ENCODE measurements around the gene URB2.

The URB2 gene

DNA sequence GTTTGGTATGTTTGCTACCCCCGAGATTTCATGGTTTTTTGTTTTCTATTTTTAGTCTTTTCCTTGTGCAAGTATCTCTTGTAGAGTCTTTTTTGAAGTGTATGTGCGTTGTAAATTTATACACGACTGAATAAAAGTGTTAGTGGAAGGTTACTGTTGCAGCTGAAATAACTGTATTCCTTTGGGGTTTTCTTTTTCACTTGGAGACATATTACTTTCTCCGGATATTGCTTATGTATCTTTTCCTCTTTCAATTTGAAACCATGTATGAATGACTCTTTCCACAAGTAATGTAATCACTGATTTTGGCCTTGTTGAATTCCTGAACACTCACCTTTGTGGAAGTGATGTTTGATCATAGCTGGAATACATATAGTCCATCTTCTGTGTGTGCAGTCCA is 956 bp downstream of the URB2 start:
- TF ChIP-seq, protein P1, sequence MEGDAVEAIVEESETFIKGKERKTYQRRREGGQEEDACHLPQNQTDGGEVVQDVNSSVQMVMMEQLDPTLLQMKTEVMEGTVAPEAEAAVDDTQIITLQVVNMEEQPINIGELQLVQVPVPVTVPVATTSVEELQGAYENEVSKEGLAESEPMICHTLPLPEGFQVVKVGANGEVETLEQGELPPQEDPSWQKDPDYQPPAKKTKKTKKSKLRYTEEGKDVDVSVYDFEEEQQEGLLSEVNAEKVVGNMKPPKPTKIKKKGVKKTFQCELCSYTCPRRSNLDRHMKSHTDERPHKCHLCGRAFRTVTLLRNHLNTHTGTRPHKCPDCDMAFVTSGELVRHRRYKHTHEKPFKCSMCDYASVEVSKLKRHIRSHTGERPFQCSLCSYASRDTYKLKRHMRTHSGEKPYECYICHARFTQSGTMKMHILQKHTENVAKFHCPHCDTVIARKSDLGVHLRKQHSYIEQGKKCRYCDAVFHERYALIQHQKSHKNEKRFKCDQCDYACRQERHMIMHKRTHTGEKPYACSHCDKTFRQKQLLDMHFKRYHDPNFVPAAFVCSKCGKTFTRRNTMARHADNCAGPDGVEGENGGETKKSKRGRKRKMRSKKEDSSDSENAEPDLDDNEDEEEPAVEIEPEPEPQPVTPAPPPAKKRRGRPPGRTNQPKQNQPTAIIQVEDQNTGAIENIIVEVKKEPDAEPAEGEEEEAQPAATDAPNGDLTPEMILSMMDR (IDR thresholded peaks at IDR 0.05): no peak
- no peaks in the 10 kb centered on the region for H3K36me3 ChIP-seq
- H3K4me1 ChIP-seq (ENCODE audit: control insufficient read depth in 1 of 2, insufficient read depth in 1 of 2, low read depth in 1 of 2, low read length in 1 of 2): peaks cover 16 to 24% of the 10 kb centered on the region in 2 experiments
- H3K9me3 ChIP-seq: no peaks in the 10 kb centered on the region
- H3K27me3 ChIP-seq: no peaks in the 10 kb centered on the region
- no peak overlapping the region for H3K27ac ChIP-seq
- no peak overlapping the region for H3K4me3 ChIP-seq (ENCODE audit: low read depth in 1 of 2, low read length in 1 of 2)

DNA sequence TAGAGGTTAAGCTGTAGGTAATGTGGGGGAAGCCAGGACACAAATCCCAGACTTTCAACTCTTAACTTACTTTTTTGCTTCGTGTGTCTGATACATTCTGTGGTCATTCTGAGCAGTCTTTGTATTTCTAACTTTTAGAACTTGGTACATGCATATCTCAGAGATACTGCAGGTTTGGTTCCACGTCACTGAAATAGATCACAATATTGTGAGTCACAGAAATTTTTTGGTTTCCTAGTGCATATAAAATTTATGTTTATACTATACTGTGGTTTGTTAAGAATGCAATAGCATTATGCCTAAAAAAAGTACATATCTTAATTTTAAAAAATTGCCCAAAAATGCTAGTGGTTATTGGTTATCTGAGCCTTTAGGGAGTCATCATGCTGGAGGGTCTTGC is 3.2 kb downstream of the URB2 start:
- no peak overlapping the region for H3K4me3 ChIP-seq (ENCODE audit: low read depth in 1 of 2, low read length in 1 of 2)
- H3K9me3 ChIP-seq: no peaks in the 10 kb centered on the region
- TF ChIP-seq, protein P1 (IDR thresholded peaks at IDR 0.05): no peak
- H3K27ac ChIP-seq: no peak overlapping the region
- H3K4me1 ChIP-seq (ENCODE audit: control insufficient read depth in 1 of 2, insufficient read depth in 1 of 2, low read depth in 1 of 2, low read length in 1 of 2): peaks cover 16 to 20% of the 10 kb centered on the region in 2 experiments
- no peaks in the 10 kb centered on the region for H3K27me3 ChIP-seq
- no peaks in the 10 kb centered on the region for H3K36me3 ChIP-seq

DNA sequence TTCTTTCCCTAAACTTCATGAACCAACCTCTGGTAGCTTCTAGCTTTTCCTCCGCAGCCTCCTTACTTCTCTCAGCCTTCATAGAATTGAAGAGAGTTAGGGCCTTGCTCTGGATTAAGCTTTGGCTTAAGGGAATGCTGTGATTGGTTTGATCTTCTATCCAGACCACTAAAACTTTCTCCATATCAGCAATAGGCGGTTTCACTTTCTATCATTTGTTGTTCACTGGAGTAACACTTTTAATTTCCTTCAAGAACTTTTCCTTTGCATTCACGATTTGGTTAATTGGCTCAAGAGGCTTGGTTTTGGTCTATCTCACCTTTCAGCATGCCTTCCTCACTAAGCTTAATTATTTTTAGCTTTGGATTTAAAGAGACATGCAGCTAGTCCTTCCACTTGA is 5.1 kb downstream of the URB2 start:
- Histone ChIP-seq H3K4me1 (ENCODE audit: control insufficient read depth in 1 of 2, insufficient read depth in 1 of 2, low read depth in 1 of 2, low read length in 1 of 2) (peaks cover 7 to 8% of the 10 kb centered on the region in 2 experiments), H3K4me3 (ENCODE audit: low read depth in 1 of 2, low read length in 1 of 2) (no peak overlapping the region), H3K36me3 (peaks cover 8% of the 10 kb centered on the region), H3K27me3 (no peaks in the 10 kb centered on the region), H3K27ac (no peak overlapping the region), H3K9me3 (no peaks in the 10 kb centered on the region)
- TF ChIP-seq, protein P1 (IDR thresholded peaks at IDR 0.05): no peak

DNA sequence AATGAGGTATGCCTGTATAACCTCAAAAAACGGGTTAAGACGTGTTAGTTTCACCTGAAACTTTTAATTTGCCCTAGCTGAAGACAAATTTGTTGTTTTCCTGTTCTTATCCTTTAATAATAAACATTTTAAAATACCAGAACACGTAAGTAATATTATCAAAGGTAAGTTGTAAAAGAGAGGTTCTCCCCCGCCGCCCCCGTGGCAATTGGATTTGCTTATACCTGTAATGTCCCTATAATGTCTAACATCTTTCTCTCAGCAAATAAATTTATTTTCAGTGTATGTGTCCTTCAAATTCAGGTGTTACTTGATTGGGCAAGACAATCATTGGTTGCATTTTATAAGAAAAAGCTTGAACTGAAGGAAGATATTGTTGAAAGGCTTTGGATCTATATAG is 5.9 kb downstream of the URB2 start:
- TF ChIP-seq, protein P1 (IDR thresholded peaks at IDR 0.05): no peak
- H3K36me3 ChIP-seq: peaks cover 10% of the 10 kb centered on the region
- no peaks in the 10 kb centered on the region for H3K9me3 ChIP-seq

DNA sequence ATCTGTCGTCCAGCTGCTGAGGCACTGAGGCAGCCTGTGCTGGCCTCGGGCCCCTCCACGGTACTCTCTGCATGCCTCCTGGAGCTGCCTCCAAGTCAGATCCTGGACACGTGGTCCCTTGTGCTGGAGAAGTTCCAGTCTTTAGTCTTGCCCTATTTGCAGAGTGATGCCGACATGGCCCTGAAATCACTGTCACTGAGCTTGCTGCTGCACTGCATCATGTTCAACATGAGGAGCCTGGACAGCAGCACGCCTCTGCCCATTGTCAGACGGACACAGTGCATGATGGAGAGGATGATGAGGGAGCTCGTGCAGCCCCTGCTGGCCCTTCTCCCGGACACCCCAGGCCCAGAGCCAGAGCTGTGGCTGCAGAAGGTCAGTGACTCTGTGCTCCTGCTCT is 10.0 kb downstream of the URB2 start:
- Histone ChIP-seq H3K9me3 (no peaks in the 10 kb centered on the region), H3K4me1 (ENCODE audit: control insufficient read depth in 1 of 2, insufficient read depth in 1 of 2, low read depth in 1 of 2, low read length in 1 of 2) (no peaks in the 10 kb centered on the region), H3K36me3 (peaks cover 14% of the 10 kb centered on the region), H3K27ac (no peak overlapping the region), H3K27me3 (no peaks in the 10 kb centered on the region), H3K4me3 (ENCODE audit: low read depth in 1 of 2, low read length in 1 of 2) (no peak overlapping the region)
- TF ChIP-seq, protein P1 (IDR thresholded peaks at IDR 0.05): no peak

More for the DNA sequence above, 5.9 kb downstream of the URB2 start:
- Histone ChIP-seq H3K27ac (no peak overlapping the region), H3K27me3 (no peaks in the 10 kb centered on the region), H3K4me3 (ENCODE audit: low read depth in 1 of 2, low read length in 1 of 2) (no peak overlapping the region), H3K4me1 (ENCODE audit: control insufficient read depth in 1 of 2, insufficient read depth in 1 of 2, low read depth in 1 of 2, low read length in 1 of 2) (no peaks in the 10 kb centered on the region)

DNA sequence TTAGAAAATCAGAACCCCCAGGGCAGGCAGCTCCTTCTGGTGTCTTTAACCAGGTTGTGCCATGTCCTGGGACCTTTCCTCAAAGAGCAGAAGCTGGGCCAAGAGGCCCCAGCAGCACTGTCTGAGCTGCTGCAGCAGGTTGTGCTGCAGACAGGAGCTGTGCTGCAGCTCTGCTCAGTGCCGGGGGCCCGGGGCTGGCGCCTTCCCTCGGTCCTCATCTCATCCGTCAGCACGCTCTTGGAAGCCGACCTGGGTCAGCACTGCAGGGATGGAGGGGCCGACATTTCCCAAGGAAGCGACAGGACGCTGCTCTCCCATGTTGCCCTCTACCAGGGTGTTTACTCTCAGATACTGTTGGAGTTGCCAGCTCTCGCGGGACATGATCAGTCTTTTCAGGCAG is 11.7 kb downstream of the URB2 start:
- no peak overlapping the region for H3K27ac ChIP-seq
- no peak overlapping the region for H3K4me3 ChIP-seq (ENCODE audit: low read depth in 1 of 2, low read length in 1 of 2)
- no peaks in the 10 kb centered on the region for H3K27me3 ChIP-seq
- TF ChIP-seq, protein P1 (IDR thresholded peaks at IDR 0.05): no peak
- peaks cover 14% of the 10 kb centered on the region for H3K36me3 ChIP-seq
- H3K4me1 ChIP-seq (ENCODE audit: control insufficient read depth in 1 of 2, insufficient read depth in 1 of 2, low read depth in 1 of 2, low read length in 1 of 2): no peaks in the 10 kb centered on the region
- no peaks in the 10 kb centered on the region for H3K9me3 ChIP-seq
